WTC11 (cell line): ENCODE data around the gene ARHGAP30.

Source experiments
- GTF2I ChIP-seq: fragments of 250-450 bp; sonication (Bioruptor Pico); conservative IDR thresholded peaks from 2 replicates; pipeline ENCODE4 v1.4.0; 2021; ENCODE audit warnings: mild to moderate bottlenecking
- KAT7 ChIP-seq: sonication (generic); formaldehyde crosslinking; IDR thresholded peaks from 2 replicates; pipeline ENCODE4 v1.8.1; 2023; ENCODE audit warnings: missing genetic modification reagents, mild to moderate bottlenecking, borderline replicate concordance
- ZNF512 ChIP-seq: sonication (generic); formaldehyde crosslinking; IDR thresholded peaks from 2 replicates; pipeline ENCODE4 v1.8.1; 2022; ENCODE audit warnings: missing genetic modification reagents, borderline replicate concordance

GRCh38 chr1:161044908-161045735 is 24.6 kb downstream of the ARHGAP30 start:
- TF ChIP-seq KAT7 (CRISPR knock-in tag) (no peak), GTF2I (CRISPR knock-in tag) (no peak), ZNF512 (CRISPR knock-in tag) (no peak)
